ENCODE results near the gene MYO5C.

MYO5C gene

GRCh38 chr15:52307847-52308246 is 12.2 kb upstream of the MYO5C start:
- Histone ChIP-seq H3K4me1 (ENCODE audit: control insufficient read depth in 1 of 2, insufficient read depth in 1 of 2, low read depth in 1 of 2, low read length in 1 of 2) (peaks cover 6% of the 10 kb centered on the region in 2 experiments), H3K27ac (no peak overlapping the region), H3K36me3 (peaks cover 48% of the 10 kb centered on the region), H3K27me3 (no peaks in the 10 kb centered on the region), H3K9me3 (no peaks in the 10 kb centered on the region), H3K4me3 (ENCODE audit: low read depth in 1 of 2, low read length in 1 of 2) (no peak overlapping the region)
- TF ChIP-seq, protein P1, sequence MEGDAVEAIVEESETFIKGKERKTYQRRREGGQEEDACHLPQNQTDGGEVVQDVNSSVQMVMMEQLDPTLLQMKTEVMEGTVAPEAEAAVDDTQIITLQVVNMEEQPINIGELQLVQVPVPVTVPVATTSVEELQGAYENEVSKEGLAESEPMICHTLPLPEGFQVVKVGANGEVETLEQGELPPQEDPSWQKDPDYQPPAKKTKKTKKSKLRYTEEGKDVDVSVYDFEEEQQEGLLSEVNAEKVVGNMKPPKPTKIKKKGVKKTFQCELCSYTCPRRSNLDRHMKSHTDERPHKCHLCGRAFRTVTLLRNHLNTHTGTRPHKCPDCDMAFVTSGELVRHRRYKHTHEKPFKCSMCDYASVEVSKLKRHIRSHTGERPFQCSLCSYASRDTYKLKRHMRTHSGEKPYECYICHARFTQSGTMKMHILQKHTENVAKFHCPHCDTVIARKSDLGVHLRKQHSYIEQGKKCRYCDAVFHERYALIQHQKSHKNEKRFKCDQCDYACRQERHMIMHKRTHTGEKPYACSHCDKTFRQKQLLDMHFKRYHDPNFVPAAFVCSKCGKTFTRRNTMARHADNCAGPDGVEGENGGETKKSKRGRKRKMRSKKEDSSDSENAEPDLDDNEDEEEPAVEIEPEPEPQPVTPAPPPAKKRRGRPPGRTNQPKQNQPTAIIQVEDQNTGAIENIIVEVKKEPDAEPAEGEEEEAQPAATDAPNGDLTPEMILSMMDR (IDR thresholded peaks at IDR 0.05) = no peak

DNA sequence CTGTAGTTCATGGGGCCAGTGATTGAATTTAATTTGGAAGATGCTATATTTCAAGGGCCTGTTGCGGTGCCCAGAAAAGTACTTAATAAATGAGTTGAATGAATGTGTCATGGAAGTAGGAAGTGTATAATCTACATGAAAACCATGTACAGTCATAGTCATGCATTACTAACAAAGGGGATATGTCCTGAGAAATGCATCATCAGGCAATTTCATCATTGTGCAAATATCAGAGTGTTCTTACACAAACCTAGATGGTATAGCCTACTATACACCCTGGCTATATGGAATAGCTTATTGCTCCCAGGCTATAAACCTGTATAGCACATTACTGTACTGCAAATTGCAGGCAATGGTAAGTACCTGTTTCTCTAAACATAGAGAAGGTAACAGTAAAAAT is 10.7 kb upstream of the MYO5C start:
- H3K27ac ChIP-seq = no peak overlapping the region
- H3K4me1 ChIP-seq (ENCODE audit: control insufficient read depth in 1 of 2, insufficient read depth in 1 of 2, low read depth in 1 of 2, low read length in 1 of 2) = peaks cover 6% of the 10 kb centered on the region in 2 experiments
- H3K36me3 ChIP-seq = peaks cover 33% of the 10 kb centered on the region
- TF ChIP-seq, protein P1 (IDR thresholded peaks at IDR 0.05) = no peak
- H3K4me3 ChIP-seq (ENCODE audit: low read depth in 1 of 2, low read length in 1 of 2) = no peak overlapping the region
- H3K9me3 ChIP-seq = no peaks in the 10 kb centered on the region
- H3K27me3 ChIP-seq = no peaks in the 10 kb centered on the region

GRCh38 chr15:52303093-52303772 is 7.6 kb upstream of the MYO5C start:
- H3K4me1 ChIP-seq (ENCODE audit: control insufficient read depth in 1 of 2, insufficient read depth in 1 of 2, low read depth in 1 of 2, low read length in 1 of 2) = peaks cover 6% of the 10 kb centered on the region in 2 experiments
- peaks cover 8% of the 10 kb centered on the region for H3K27me3 ChIP-seq
- no peak overlapping the region for H3K27ac ChIP-seq
- TF ChIP-seq, protein P1 (IDR thresholded peaks at IDR 0.05) = no peak
- H3K36me3 ChIP-seq = peaks cover 6% of the 10 kb centered on the region
- H3K9me3 ChIP-seq = no peaks in the 10 kb centered on the region
- no peak overlapping the region for H3K4me3 ChIP-seq (ENCODE audit: low read depth in 1 of 2, low read length in 1 of 2)

DNA sequence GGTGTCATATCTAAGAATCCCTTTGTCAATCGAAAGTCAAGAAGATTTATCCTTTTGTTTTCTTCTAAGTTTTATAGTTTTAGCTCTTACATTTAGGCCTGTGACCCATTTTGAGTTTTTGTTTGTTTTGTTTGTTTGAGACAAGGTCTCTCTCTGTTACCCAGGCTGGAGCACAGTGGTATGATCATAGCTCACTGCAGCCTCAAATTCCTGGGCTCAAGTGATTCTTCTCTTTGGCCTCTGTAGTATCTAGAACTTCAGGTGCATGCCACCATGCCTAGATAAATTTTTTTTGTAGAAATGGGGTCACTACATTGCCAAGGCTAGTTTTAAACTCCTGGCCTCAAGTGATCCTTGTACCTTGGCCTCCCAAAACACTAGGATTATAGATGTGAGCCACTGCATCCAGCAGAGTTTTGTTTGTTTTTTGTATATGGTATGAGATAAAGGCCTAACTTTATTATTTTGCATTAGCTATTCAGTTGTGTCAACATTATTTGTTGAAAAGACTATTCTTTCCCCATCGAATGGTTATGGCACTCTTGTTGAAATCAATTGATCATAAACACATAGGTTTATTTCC is 5.8 kb upstream of the MYO5C start:
- Histone ChIP-seq H3K36me3 (peaks cover 2% of the 10 kb centered on the region), H3K4me1 (ENCODE audit: control insufficient read depth in 1 of 2, insufficient read depth in 1 of 2, low read depth in 1 of 2, low read length in 1 of 2) (peaks cover 6% of the 10 kb centered on the region in 2 experiments), H3K4me3 (ENCODE audit: low read depth in 1 of 2, low read length in 1 of 2) (no peak overlapping the region), H3K9me3 (no peaks in the 10 kb centered on the region), H3K27me3 (peaks cover 27% of the 10 kb centered on the region), H3K27ac (no peak overlapping the region)
- TF ChIP-seq, protein P1 (IDR thresholded peaks at IDR 0.05) = no peak

- peaks cover 0 to 18% of the 10 kb centered on the region in 2 experiments for H3K4me1 ChIP-seq (ENCODE audit: control insufficient read depth in 1 of 2, insufficient read depth in 1 of 2, low read depth in 1 of 2, low read length in 1 of 2)
- peaks cover 75% of the 10 kb centered on the region for H3K27me3 ChIP-seq
- TF ChIP-seq, protein P1 (IDR thresholded peaks at IDR 0.05) = no peak
- H3K36me3 ChIP-seq = no peaks in the 10 kb centered on the region
- H3K9me3 ChIP-seq = no peaks in the 10 kb centered on the region
- no peak overlapping the region for H3K27ac ChIP-seq
- H3K4me3 ChIP-seq (ENCODE audit: low read depth in 1 of 2, low read length in 1 of 2) = no peak overlapping the region
These were observed 653 bp downstream of the MYO5C start for GRCh38 chr15:52294881-52295420.
